Naive B cell (primary cell): ENCODE measurements around the gene SLC40A1. TPM values are rescaled to one million over a fixed set of nuclear protein-coding genes. Genes with fewer than 3 reads are reported as not detected.

ENCODE experiments used
- ATAC-seq, 2 donors: fragments of 150-1000 bp; cut with Tn5 transposase; 2 replicates each; pipeline ENCODE4 v1.10.0; 2021; ENCODE audit warnings: low read depth in 2 of 2, mild to moderate bottlenecking in 2 of 2, moderate library complexity in 2 of 2
- DNase-seq: peaks from one replicate; pipeline ENCODE4 v3.0.0; 2022
- H3K27ac Mint-ChIP-seq, 6 donors: one replicate each; pipeline ENCODE4 v1.8.0; 2020 to 2022; ENCODE audit warnings: mild to moderate bottlenecking in 6 of 6, mixed read lengths in 6 of 6, moderate library complexity in 5 of 6, inconsistent platforms in 2 of 6
- H3K27me3 Mint-ChIP-seq, 3 donors: one replicate each; pipeline ENCODE4 v1.8.0; 2021 to 2022; ENCODE audit warnings: mixed read lengths in 3 of 3, mild to moderate bottlenecking in 1 of 3
- H3K36me3 Mint-ChIP-seq, 2 donors: one replicate each; pipeline ENCODE4 v1.8.0; 2020 to 2022; ENCODE audit warnings: mixed read lengths in 2 of 2, inconsistent platforms in 1 of 2, mild to moderate bottlenecking in 1 of 2
- H3K4me1 Mint-ChIP-seq, 3 donors: one replicate each; pipeline ENCODE4 v1.8.0; 2020 to 2022; ENCODE audit warnings: mixed read lengths in 3 of 3, inconsistent platforms in 1 of 3, mild to moderate bottlenecking in 1 of 3, moderate library complexity in 1 of 3
- H3K4me3 Mint-ChIP-seq, 8 donors: one replicate each; pipeline ENCODE4 v1.8.0; 2020 to 2022; ENCODE audit warnings: mild to moderate bottlenecking in 8 of 8, mixed read lengths in 8 of 8, moderate library complexity in 8 of 8, inconsistent platforms in 2 of 8
- H3K9me3 Mint-ChIP-seq, 7 donors: one replicate each; pipeline ENCODE4 v1.8.0; 2020 to 2022; ENCODE audit warnings: mixed read lengths in 7 of 7, mild to moderate bottlenecking in 5 of 7, inconsistent platforms in 2 of 7, moderate library complexity in 1 of 7
- polyA plus RNA-seq, 6 donors: library from polyadenylated mRNA; unstranded; fragments of 300-500 nt; fragmentation: Illumina TruSeq; gene quantifications; one replicate each; pipeline ENCODE4 v1.2.3, GENCODE V29; 2021; ENCODE audit warnings: low read depth in 6 of 6

Gene SLC40A1
- polyA plus RNA-seq, 6 donors from 2014 or later = 1.9 to 7.2 (median 3.3) TPM

GRCh38 chr2:189574793-189575475 is 5.7 kb downstream of the SLC40A1 start:
- H3K36me3 Mint-ChIP-seq = no peaks in the 10 kb centered on the region
- ATAC-seq (no peak), DNase-seq (no peak)
- no peak overlapping the region for H3K27ac Mint-ChIP-seq
- H3K9me3 Mint-ChIP-seq = no peaks in the 10 kb centered on the region
- peaks cover 9 to 16% (median 13%) of the 10 kb centered on the region in 3 donors for H3K27me3 Mint-ChIP-seq
- peaks cover 4 to 7% (median 6%) of the 10 kb centered on the region in 3 donors for H3K4me1 Mint-ChIP-seq
- H3K4me3 Mint-ChIP-seq = no peak overlapping the region

GRCh38 chr2:189570570-189571031 is 10.0 kb downstream of the SLC40A1 start:
- H3K4me3 Mint-ChIP-seq = no peak overlapping the region
- no peaks in the 10 kb centered on the region for H3K9me3 Mint-ChIP-seq
- no peak overlapping the region for H3K27ac Mint-ChIP-seq
- ATAC-seq (no peak), DNase-seq (no peak)
- H3K36me3 Mint-ChIP-seq = no peaks in the 10 kb centered on the region
- no peaks in the 10 kb centered on the region for H3K27me3 Mint-ChIP-seq
- H3K4me1 Mint-ChIP-seq = peaks cover 0 to 13% (median 11%) of the 10 kb centered on the region in 3 donors

DNA sequence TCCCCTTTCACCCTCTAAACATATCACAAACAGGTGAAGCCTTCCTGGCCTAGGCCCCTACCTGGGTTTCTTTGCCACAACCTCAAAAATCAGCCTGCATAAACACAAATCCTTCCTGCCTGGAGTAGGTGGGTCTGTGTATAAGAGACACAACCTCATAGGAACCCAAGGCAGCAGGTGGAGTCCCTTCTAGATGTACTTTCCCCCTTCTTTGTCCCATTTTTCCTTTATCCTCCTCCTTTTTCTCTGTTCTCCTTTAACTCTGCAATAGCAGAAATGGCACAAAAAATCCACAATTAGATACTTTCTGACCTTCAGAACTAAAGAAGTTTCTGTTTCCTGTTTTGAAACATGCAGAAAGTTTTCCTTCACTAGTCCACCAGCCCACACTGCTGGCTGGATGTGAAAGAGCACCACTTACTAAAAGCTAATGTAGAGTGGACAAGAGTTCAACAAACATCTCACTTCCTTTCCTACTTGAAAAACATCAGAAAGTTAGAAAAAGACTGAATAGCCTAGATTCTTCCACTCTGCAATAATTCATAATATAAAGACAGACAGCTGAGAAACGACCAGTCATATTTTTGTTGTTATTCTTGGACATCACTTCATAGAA is 11.2 kb downstream of the SLC40A1 start:
- peaks cover 0 to 4% (median 0%) of the 10 kb centered on the region in 3 donors for H3K27me3 Mint-ChIP-seq
- no peak for DNase-seq
- ATAC-seq = no peak
- H3K36me3 Mint-ChIP-seq = no peaks in the 10 kb centered on the region
- H3K4me1 Mint-ChIP-seq = peaks cover 0 to 13% (median 11%) of the 10 kb centered on the region in 3 donors
- H3K4me3 Mint-ChIP-seq = no peak overlapping the region
- peaks cover 0 to 4% (median 0%) of the 10 kb centered on the region in 7 donors for H3K9me3 Mint-ChIP-seq
- peak overlapping the region in 1 of 6 donors; percentile 33 for H3K27ac Mint-ChIP-seq

DNA sequence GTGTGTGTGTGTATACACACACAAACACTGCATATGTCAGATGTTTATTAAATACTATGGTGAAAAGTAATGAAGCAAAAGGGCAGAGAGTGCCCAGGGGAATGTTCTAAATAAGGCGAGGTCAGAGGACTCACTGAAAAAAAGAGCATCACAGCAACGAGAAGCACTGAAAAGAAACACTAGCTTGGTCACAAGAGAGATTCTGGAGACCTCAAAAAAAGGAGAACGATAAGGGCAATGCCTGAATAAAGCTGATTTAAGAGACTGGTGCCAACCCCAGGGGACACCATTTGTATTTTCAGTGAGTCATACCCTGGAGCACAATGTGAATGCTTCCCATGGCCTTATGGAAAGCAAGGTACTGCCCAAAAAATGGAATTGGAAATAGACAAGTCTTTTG is 14.5 kb downstream of the SLC40A1 start:
- H3K27me3 Mint-ChIP-seq = peaks cover 0 to 4% (median 0%) of the 10 kb centered on the region in 3 donors
- no peak overlapping the region for H3K27ac Mint-ChIP-seq
- DNase-seq (no peak), ATAC-seq (no peak)
- H3K9me3 Mint-ChIP-seq = peaks cover 0 to 4% (median 0%) of the 10 kb centered on the region in 7 donors
- H3K4me3 Mint-ChIP-seq = no peak overlapping the region
- peaks cover 0 to 13% (median 11%) of the 10 kb centered on the region in 3 donors for H3K4me1 Mint-ChIP-seq
- H3K36me3 Mint-ChIP-seq = no peaks in the 10 kb centered on the region

GRCh38 chr2:189561371-189562038 is 19.1 kb downstream of the SLC40A1 start:
- Mint-ChIP-seq H3K27me3 (peaks cover 0 to 4% (median 0%) of the 10 kb centered on the region in 3 donors), H3K9me3 (peaks cover 0 to 4% (median 0%) of the 10 kb centered on the region in 7 donors), H3K4me3 (no peak overlapping the region), H3K36me3 (no peaks in the 10 kb centered on the region), H3K4me1 (peaks cover 5 to 8% (median 7%) of the 10 kb centered on the region in 3 donors), H3K27ac (no peak overlapping the region)
- DNase-seq (no peak), ATAC-seq (no peak)

GRCh38 chr2:189560273-189560586 is 20.4 kb downstream of the SLC40A1 start:
- Mint-ChIP-seq H3K27me3 (peaks cover 0 to 5% (median 2%) of the 10 kb centered on the region in 3 donors), H3K9me3 (peaks cover 0 to 4% (median 0%) of the 10 kb centered on the region in 7 donors), H3K27ac (no peak overlapping the region), H3K36me3 (no peaks in the 10 kb centered on the region), H3K4me1 (peaks cover 5 to 8% (median 6%) of the 10 kb centered on the region in 3 donors), H3K4me3 (no peak overlapping the region)
- ATAC-seq (no peak), DNase-seq (no peak)

DNA sequence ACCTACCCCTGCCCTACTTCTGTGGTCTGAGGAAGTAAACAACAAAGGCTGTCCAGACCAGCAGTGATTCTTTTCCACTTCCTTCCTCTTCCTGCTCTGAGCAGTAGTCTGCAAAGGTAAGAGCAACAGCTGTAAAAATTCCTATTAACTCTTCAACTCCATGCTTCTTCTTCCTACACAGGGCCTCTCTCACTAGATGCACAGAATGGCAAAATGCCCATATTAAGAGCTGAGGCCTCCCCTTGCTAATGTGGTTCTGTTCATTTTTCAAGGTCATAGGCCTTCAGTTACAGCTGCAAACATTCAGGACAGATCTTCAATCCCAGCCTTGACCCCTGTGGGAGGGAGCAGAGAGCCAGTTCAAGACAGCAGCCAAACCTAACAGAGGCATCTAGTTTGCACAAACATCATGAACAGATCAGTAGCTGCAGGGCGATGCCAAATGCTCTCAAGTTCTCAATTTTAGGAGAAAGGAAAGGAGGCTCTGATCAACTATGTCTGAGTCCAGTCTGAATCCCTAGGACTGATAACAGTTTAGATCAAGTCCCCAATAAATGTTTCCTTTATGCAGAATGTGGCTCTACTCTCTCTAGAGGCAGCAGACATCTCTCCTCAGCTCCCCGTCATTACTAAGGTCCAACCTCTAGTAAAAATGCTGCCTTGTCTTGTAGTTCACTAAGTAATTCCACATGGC is 20.9 kb downstream of the SLC40A1 start:
- Mint-ChIP-seq H3K9me3 (no peaks in the 10 kb centered on the region), H3K27me3 (peaks cover 0 to 8% (median 0%) of the 10 kb centered on the region in 3 donors), H3K4me3 (no peak overlapping the region), H3K27ac (peak overlapping the region in 1 of 6 donors; percentile 60), H3K4me1 (peaks cover 5 to 8% (median 6%) of the 10 kb centered on the region in 3 donors), H3K36me3 (no peaks in the 10 kb centered on the region)
- ATAC-seq (no peak), DNase-seq (no peak)

DNA sequence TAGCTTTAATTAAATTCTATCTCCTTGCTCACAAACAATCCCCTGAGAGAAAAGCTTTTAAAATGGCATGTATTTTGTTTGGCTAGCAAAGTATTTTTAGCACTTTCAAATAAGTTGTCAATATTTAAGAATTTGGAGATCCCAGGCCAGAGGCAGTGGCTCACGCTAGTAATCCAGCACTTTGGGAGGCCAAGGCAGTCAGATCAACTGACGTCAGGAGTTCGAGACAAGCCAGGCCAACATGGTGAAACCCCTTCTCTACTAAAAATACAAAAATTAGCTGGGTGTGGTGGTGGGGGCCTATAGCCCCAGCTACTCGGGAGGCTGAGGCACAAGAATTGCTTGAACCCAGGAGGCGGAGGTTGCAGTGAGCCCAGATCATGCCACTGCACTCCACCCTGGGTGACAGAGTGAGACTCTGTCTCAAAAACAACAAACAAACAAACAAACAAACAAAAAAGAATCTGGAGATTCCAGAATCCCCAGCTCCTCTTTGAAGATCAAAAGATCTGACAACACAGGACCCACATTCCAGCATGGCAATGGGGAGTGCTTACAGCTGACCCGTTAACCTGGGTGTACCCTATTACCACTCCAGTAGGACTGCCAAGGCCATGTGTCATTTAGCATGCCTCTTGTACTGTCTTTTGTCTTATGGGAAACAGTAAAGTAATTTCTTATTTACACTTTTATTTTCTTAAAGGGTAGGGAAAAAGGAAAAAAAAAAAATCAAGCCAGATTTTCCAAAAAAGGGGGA is 21.9 kb downstream of the SLC40A1 start:
- Mint-ChIP-seq H3K27ac (no peak overlapping the region), H3K4me1 (peaks cover 5 to 8% (median 6%) of the 10 kb centered on the region in 3 donors), H3K4me3 (no peak overlapping the region), H3K9me3 (no peaks in the 10 kb centered on the region), H3K36me3 (no peaks in the 10 kb centered on the region), H3K27me3 (peaks cover 0 to 8% (median 0%) of the 10 kb centered on the region in 3 donors)
- DNase-seq = no peak
- ATAC-seq = no peak

DNA sequence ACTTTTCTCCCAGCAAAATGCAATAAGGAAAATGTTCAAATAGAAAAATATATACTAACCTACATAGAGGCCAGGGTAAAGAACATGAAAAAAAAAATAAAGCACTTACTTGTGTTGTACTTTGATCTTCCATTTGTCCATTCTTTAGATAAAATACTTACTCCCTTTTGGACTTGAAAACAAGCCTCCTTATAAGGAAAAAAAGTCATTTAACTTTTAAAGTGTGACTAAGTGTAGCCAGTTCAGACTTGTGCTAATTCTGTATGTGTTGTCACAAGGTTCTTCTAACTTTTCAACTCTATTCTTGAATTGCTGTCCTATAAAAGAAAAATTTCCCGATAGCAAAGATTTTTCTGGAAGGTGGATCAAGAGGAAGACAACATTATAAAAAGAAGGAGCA is 23.2 kb downstream of the SLC40A1 start:
- ATAC-seq (no peak), DNase-seq (no peak)
- Mint-ChIP-seq H3K27ac (no peak overlapping the region), H3K9me3 (no peaks in the 10 kb centered on the region), H3K36me3 (no peaks in the 10 kb centered on the region), H3K4me3 (no peak overlapping the region), H3K27me3 (peaks cover 0 to 8% (median 0%) of the 10 kb centered on the region in 3 donors), H3K4me1 (peaks cover 5 to 8% (median 6%) of the 10 kb centered on the region in 3 donors)

GRCh38 chr2:189556526-189556925 is 24.1 kb downstream of the SLC40A1 start:
- Mint-ChIP-seq H3K9me3 (no peaks in the 10 kb centered on the region), H3K4me1 (peaks cover 5 to 8% (median 6%) of the 10 kb centered on the region in 3 donors), H3K36me3 (no peaks in the 10 kb centered on the region), H3K27me3 (peaks cover 0 to 8% (median 0%) of the 10 kb centered on the region in 3 donors), H3K4me3 (no peak overlapping the region), H3K27ac (no peak overlapping the region)
- ATAC-seq = no peak
- no peak for DNase-seq

- ATAC-seq (no peak), DNase-seq (no peak)
- Mint-ChIP-seq H3K27me3 (peaks cover 0 to 8% (median 0%) of the 10 kb centered on the region in 3 donors), H3K4me3 (no peak overlapping the region), H3K9me3 (no peaks in the 10 kb centered on the region), H3K4me1 (peaks cover 5 to 8% (median 6%) of the 10 kb centered on the region in 3 donors), H3K27ac (no peak overlapping the region), H3K36me3 (no peaks in the 10 kb centered on the region)
Measured at GRCh38 chr2:189555232-189555631, 25.4 kb downstream of the SLC40A1 start.

GRCh38 chr2:189553504-189554088 is 27.0 kb downstream of the SLC40A1 start:
- DNase-seq = no peak
- ATAC-seq = no peak
- H3K27me3 Mint-ChIP-seq = peaks cover 0 to 8% (median 3%) of the 10 kb centered on the region in 3 donors
- no peaks in the 10 kb centered on the region for H3K9me3 Mint-ChIP-seq
- H3K4me1 Mint-ChIP-seq = no peaks in the 10 kb centered on the region
- no peak overlapping the region for H3K27ac Mint-ChIP-seq
- no peaks in the 10 kb centered on the region for H3K36me3 Mint-ChIP-seq
- H3K4me3 Mint-ChIP-seq = no peak overlapping the region
